ENCODE measurements around the gene CST6. TPM values are rescaled to one million over a fixed set of nuclear protein-coding genes. Genes with fewer than 3 reads are reported as not detected.
"Not testable (repeated sequence)": the region's sequence is repeated elsewhere in the genome, so short reads cannot be mapped to it uniquely, and the experiment has no call there.

The CST6 gene
- total and polyA plus RNA-seq, 8 donors = 0.50 to 47.8 (median 6.6) TPM; not detected in 5

GRCh38 chr11:66020618-66021357 lies 9.0 kb downstream of the CST6 start:
- peak in 1 of 2 donors; percentile 41 for DNase-seq
- TF ChIP-seq POLR2AphosphoS5 (IDR thresholded peaks at IDR 0.05) (no peak), POLR2A (IDR thresholded peaks at IDR 0.05) (no peak), CTCF (IDR thresholded peaks at IDR 0.05) (no peak), EP300 (IDR thresholded peaks at IDR 0.05) (no peak)
- no peak overlapping the region for H3K4me3 ChIP-seq

GRCh38 chr11:66022401-66023185 lies 10.8 kb downstream of the CST6 start:
- Histone ChIP-seq H3K36me3 (no peaks in the 10 kb centered on the region), H3K27ac (no peak overlapping the region), H3K9me3 (no peaks in the 10 kb centered on the region), H3K4me3 (peak overlapping the region in 3 of 4 donors; percentile 19 to 33 (median 23)), H3K4me1 (peaks cover 3 to 23% (median 13%) of the 10 kb centered on the region in 4 donors), H3K27me3 (peaks cover 0 to 10% (median 0%) of the 10 kb centered on the region in 3 donors)
- WGBS, 5 donors = 17 to 37% (median 21%) methylated on average over 23 to 46 of the region's 46 CpGs
- intact Hi-C loops (cut with DNase I; ENCODE audit: low total_unique reads) = no loop called here
- TF ChIP-seq POLR2A (IDR thresholded peaks at IDR 0.05) (no peak), CTCF (IDR thresholded peaks at IDR 0.05) (peak in 5 of 7 experiments; percentile 74 to 99 (median 97))
- DNase-seq = peak; percentile 83 to 87

More at GRCh38 chr11:66020618-66021357, 9.0 kb downstream of the CST6 start:
- Histone ChIP-seq H3K9me3 (no peaks in the 10 kb centered on the region), H3K27me3 (peaks cover 0 to 10% (median 0%) of the 10 kb centered on the region in 3 donors), H3K36me3 (no peaks in the 10 kb centered on the region), H3K27ac (peak overlapping the region in 1 of 5 donors; percentile 15), H3K4me1 (peaks cover 3 to 23% (median 13%) of the 10 kb centered on the region in 4 donors)
- intact Hi-C loops (cut with DNase I; ENCODE audit: low total_unique reads) = no loop called here
- WGBS, 5 donors = 75 to 83% (median 80%) methylated on average over 17 to 25 of the region's 25 CpGs

- H3K27ac ChIP-seq; H3K36me3 ChIP-seq; DNase-seq; H3K4me3 ChIP-seq; intact Hi-C loops (cut with DNase I; ENCODE audit: low total_unique reads); H3K9me3 ChIP-seq: not testable (repeated sequence)
- 59 to 78% (median 76%) methylated on average over 4 to 5 of the region's 5 CpGs for WGBS, 5 donors
- H3K4me1 ChIP-seq = peaks cover 3 to 23% (median 13%) of the 10 kb centered on the region in 4 donors
- H3K27me3 ChIP-seq = peaks cover 0 to 12% (median 2%) of the 10 kb centered on the region in 3 donors
These were observed 11.3 kb downstream of the CST6 start for GRCh38 chr11:66023186-66023440.

- intact Hi-C loops (cut with DNase I; ENCODE audit: low total_unique reads) = no loop called here
- Histone ChIP-seq H3K36me3 (no peaks in the 10 kb centered on the region), H3K27ac (no peak within 1 kb of the TSS), H3K9me3 (no peaks in the 10 kb centered on the region), H3K4me3 (no peak within 1 kb of the TSS), H3K27me3 (peaks cover 0 to 16% (median 6%) of the 10 kb centered on the region in 3 donors), H3K4me1 (peaks cover 3 to 18% (median 13%) of the 10 kb centered on the region in 4 donors)
- no peak for DNase-seq
- WGBS, 5 donors = 82 to 93% (median 88%) methylated on average over 17 to 18 of the region's 18 CpGs
- TF ChIP-seq CTCF (IDR thresholded peaks at IDR 0.05) (no peak), POLR2A (IDR thresholded peaks at IDR 0.05) (no peak), POLR2AphosphoS5 (IDR thresholded peaks at IDR 0.05) (no peak), EP300 (IDR thresholded peaks at IDR 0.05) (no peak)
These were observed 14.3 kb downstream of the CST6 start, which contains the start of gene CATSPER1 for GRCh38 chr11:66026017-66026529. Gene CATSPER1, minus strand, starts transcription at chr11:66026479. Its CDS starts 100 bp downstream, at chr11:66026379.
